Measurements from ENCODE around the gene PPP1R12C.

DNA sequence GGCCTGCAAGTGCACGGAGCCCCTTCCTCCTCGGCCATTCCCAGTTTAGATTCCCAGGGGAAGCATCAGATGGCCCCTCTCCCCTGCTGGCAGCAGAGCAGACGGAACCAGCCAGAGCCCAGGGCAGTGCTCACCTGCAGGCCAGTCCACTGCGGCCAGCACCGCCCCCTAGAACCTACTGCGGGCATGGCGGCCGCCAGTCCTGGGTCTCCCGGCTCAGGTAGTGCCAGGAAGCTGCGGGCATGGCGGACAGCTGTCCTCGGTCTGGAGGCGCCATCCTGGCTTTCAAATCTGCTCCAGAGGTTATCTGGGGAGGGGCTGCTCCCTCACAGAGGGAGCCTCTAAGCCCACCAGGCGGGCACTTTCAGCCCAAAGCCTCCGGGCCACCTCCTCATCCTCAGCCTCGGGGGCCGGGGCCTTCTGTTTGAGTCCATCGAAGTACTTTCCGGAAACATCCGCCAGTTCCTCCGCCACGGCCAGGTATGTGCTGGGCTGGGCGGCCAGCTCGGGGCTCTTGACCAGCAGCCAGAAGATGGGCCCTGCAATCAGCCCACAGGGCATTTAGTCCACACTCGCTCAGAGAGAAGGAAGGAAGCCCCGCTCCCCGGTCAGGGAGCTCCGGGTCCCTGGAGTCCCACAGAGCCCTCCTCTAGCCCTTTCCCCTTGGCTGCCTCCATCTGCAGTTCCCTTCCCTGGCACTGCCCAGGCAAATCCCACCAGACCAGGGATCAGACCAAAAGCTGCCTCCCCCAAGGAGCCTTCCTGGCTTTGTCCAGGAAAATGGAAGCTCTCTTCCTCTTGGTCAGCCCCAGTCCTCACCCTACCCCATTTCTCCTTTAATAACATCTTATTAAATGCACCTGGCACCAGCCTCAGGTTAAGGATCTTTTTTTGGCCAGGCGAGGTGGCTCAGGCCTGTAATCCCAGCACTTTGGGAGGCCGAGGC, 72.4 kb downstream of the PPP1R12C start:
- TF ChIP-seq YY1 (IDR thresholded peaks at IDR 0.05; ENCODE audit: insufficient read depth, insufficient read length) = no peak
- no peak for TF ChIP-seq ZNF274 (IDR thresholded peaks at IDR 0.05; ENCODE audit: low read depth, low read length)
